T-helper 17 cell (primary cell): ENCODE data around the gene MMP24. TPM values are rescaled to one million over a fixed set of nuclear protein-coding genes. Genes with fewer than 3 reads are reported as not detected.

Experiments used
- ATAC-seq: fragments of 150-1000 bp; cut with Tn5 transposase; 2 replicates; pipeline ENCODE4 v1.10.0; 2021; ENCODE audit warnings: mild to moderate bottlenecking, moderate library complexity
- DNase-seq, 3 donors: peaks; one replicate each; pipeline versions ENCODE4 v3.0.0 to v3.0.0-alpha.2; 2020 to 2021
- H3K9me3 ChIP-seq: one replicate; pipeline ENCODE4 v1.7.0; 2013; ENCODE audit warnings: low read length, mild to moderate bottlenecking; ENCODE audit not compliant: control insufficient read depth, poor library complexity, severe bottlenecking
- H3K27ac Mint-ChIP-seq: one replicate; pipeline ENCODE4 v1.8.0; 2022; ENCODE audit warnings: mild to moderate bottlenecking, moderate library complexity, mixed read lengths
- H3K27me3 Mint-ChIP-seq: one replicate; pipeline ENCODE4 v1.8.0; 2022; ENCODE audit warnings: mixed read lengths
- H3K36me3 Mint-ChIP-seq: one replicate; pipeline ENCODE4 v1.8.0; 2022; ENCODE audit warnings: low read depth, mixed read lengths
- H3K4me1 Mint-ChIP-seq: one replicate; pipeline ENCODE4 v1.8.0; 2022; ENCODE audit warnings: mild to moderate bottlenecking, mixed read lengths
- H3K4me3 Mint-ChIP-seq: one replicate; pipeline ENCODE4 v1.8.0; 2022; ENCODE audit warnings: mild to moderate bottlenecking, moderate library complexity, mixed read lengths
- total RNA-seq, 4 donors: library from RNA in 2 of 4; stranded (reverse) in 2 of 4; gene quantifications; one replicate each; pipeline ENCODE4 v1.2.3 and lab custom pipeline; 2022 to 2026

Gene MMP24
- total RNA-seq, 2 donors from 2014 or later = 0.15 to 0.16 TPM

DNA sequence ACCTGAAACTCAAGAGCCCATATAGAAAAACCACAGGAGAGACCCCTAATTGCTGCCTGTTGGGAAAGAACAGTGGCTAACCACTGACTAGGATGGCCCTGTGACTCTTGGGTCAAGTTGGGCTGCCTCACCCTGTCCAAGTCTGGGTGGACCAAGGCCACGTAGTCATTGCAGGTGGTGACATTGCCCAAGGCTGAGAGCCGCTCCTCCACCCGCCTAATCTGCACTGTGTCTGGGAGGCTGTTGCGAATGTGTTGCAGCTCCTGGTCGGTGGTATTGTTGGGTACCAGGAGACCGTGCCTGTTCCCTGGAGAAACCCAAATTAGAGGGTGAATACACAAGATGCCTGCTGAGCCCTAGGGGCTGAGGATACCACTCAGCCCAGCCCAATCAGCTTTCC, 54.0 kb downstream of the MMP24 start:
- no peaks in the 10 kb centered on the region for H3K9me3 ChIP-seq
- ATAC-seq (no peak), DNase-seq (no peak)
- no peaks in the 10 kb centered on the region for H3K27me3 Mint-ChIP-seq
- peaks cover 5% of the 10 kb centered on the region for H3K36me3 Mint-ChIP-seq
- H3K27ac Mint-ChIP-seq = peak overlapping the region; percentile 32
- no peak overlapping the region for H3K4me3 Mint-ChIP-seq
- peaks cover 31% of the 10 kb centered on the region for H3K4me1 Mint-ChIP-seq

DNA sequence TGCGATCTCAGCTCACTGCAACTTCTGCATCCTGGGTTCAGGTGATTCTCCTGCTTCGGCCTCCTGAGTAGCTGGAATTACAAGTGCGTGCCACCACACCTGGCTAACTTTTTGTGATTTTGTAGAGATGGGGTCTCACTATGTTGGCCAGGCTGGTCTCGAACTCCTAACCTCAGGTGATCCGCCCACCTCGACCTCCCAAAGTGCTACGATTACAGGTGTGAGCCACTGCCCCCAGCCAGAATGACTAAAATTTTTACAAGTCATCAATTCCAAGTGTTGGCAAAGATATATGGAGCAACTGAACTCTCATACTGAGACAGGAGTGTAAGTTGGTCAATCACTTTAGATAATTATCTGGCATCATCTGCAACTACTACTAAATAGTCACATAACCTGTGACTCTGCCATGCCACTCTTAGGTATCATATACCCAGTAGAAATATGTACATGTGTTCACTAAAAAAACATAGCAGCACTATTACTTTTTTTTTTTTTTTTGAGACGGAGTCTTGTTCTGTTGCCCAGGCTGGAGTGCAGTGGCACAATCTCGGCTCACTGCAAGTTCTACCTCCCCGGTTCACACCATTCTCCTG, 55.1 kb downstream of the MMP24 start:
- H3K4me1 Mint-ChIP-seq = peaks cover 31% of the 10 kb centered on the region
- no peaks in the 10 kb centered on the region for H3K27me3 Mint-ChIP-seq
- ATAC-seq = no peak
- no peak for DNase-seq
- no peaks in the 10 kb centered on the region for H3K9me3 ChIP-seq
- no peak overlapping the region for H3K4me3 Mint-ChIP-seq
- no peak overlapping the region for H3K27ac Mint-ChIP-seq
- peaks cover 5% of the 10 kb centered on the region for H3K36me3 Mint-ChIP-seq

DNA sequence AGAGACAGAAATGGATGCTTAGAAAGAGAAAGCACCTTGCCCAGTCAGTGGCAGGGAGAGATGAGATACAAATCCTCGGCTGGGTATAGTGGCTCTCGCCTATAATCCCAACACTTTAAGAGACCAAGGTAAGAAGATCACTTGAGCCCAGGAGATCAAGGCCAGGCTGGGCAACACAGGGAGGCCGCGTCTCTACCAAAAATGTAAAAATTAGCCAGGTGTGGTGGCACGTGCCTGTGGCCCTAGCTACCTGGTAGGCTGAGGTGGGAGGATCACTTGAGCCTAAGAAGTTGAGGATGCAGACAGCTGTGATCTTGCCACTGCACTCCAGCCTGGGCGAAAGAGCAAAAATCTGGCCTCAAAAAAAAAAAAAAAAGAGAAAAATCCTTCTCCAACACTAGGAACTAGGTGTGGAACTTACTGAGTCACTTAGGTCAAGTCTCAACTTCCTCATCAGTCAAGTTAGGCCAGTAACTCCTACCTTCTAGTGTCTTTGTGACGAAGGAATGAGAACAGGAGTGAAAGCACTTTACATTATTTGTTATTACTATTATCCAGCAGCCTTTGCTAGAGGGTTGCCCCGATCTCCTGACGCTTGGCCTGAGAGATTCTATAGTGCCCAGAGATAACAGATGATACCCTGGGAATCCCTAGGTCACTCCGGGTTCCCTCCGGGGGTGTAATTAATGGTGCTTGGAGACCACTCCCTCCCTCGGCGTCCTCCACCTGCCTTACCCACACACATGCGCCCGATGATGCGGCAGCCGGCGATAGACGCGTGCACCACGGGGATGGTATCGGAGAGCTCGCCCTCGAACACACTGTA, 57.2 kb downstream of the MMP24 start:
- no peaks in the 10 kb centered on the region for H3K9me3 ChIP-seq
- peak overlapping the region; percentile 97 for H3K27ac Mint-ChIP-seq
- H3K27me3 Mint-ChIP-seq = no peaks in the 10 kb centered on the region
- H3K36me3 Mint-ChIP-seq = peaks cover 2% of the 10 kb centered on the region
- DNase-seq = no peak
- H3K4me1 Mint-ChIP-seq = peaks cover 22% of the 10 kb centered on the region
- peak overlapping the region; percentile 99 for H3K4me3 Mint-ChIP-seq
- peak; percentile 64 for ATAC-seq

DNA sequence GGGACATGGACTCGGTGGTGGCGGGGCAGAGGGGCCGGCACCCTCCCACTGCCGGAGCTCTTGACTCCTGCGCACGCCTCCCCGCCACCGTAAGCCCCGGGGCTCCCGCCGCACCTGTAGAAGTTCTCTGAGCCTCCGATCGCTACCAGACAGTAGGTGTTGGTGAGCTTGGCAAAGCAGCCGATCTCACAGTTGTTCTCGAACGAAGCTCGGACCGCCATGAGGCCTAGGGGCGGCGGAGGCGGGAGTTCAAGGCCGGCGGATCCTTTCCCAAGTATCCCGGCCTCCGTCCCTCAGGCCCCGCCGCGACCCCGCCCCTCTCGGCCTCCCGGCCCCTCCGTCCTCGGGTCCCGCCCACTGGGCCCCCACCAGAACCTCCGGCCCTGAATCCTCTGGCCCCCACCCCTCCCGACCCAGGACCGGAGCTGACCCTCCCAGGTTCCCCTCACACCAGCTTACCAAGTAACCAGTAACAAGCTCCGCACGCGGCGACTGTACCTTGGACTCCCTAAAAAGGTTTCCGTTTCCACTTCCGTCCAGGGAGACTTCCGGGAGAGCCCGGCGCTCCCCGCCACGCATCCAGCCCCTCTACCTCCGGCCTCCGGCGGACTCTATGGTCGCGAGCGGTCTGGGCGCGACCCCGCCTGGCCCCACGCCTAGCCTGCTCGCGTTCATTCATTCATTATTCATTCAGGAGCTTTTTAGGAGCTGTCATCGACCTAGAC, 57.9 kb downstream of the MMP24 start, which contains the start of gene EIF6:
Gene EIF6 (minus strand): TSS at position 506 of the 725 bp plus-strand sequence. CDS start 285 bp downstream, at position 221.
- peak; percentile 72 for ATAC-seq
- peaks cover 22% of the 10 kb centered on the region for H3K4me1 Mint-ChIP-seq
- peak within 1 kb of the TSS; percentile 97 for H3K27ac Mint-ChIP-seq
- peak; percentile 36 to 43 (median 42) for DNase-seq
- no peaks in the 10 kb centered on the region for H3K9me3 ChIP-seq
- H3K27me3 Mint-ChIP-seq = no peaks in the 10 kb centered on the region
- peaks cover 2% of the 10 kb centered on the region for H3K36me3 Mint-ChIP-seq
- peak within 1 kb of the TSS; percentile 99 for H3K4me3 Mint-ChIP-seq

DNA sequence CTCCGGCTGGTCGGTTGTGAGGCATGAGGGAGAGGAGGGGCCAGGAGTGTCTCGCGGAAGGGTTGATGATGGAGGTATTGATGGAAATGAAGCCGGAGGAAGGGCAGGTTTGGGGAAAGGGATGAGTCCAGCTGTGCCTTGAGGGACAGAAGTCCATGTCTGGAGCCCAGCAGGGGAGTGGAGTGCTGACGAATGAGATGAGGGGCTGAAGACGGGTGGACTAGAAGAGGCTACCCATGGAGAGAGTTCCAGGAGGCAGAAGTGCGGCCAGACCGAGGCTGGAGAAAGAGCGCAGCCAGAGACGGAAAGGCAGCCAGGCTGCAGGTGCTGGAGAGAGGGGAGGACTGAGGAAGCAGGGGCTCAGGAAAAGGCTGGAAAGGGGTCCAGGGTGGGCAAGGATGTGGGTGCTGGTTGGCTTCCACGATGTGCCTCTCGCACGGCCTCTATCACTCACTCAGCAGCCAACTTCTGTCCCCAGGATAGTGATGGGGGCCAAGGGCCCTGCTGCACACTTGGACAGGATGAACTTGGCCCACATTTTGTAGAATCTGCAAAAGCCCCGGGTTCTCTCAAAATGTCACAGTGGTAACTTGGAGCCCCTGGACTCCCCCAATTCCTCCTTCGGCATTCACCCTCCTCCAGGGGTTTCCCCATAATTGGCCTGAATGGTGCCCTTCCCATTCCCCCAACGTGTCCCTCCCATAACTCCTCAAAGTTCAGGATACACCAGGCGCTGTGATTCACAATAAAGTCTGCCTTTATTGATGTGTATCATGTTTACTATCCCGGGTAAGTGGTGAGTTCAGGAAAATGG, 58.7 kb downstream of the MMP24 start:
- Mint-ChIP-seq H3K4me3 (peak overlapping the region; percentile 99), H3K36me3 (peaks cover 2% of the 10 kb centered on the region), H3K27ac (peak overlapping the region; percentile 97), H3K27me3 (no peaks in the 10 kb centered on the region), H3K4me1 (peaks cover 19% of the 10 kb centered on the region)
- DNase-seq = no peak
- H3K9me3 ChIP-seq = no peaks in the 10 kb centered on the region
- no peak for ATAC-seq

DNA sequence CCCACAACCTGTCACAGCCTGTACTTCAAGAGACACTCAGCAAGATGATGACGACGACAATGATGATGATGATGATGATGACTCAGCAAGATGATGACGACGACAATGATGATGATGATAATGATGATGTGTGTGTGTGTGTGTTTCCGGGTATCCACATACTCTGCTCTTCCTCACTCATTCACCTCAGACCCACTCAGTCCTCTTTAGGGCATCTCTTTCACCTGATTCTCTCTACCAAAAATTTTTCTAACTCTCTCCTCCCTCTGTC, 59.3 kb downstream of the MMP24 start:
- H3K27ac Mint-ChIP-seq = peak overlapping the region; percentile 97
- peaks cover 17% of the 10 kb centered on the region for H3K4me1 Mint-ChIP-seq
- H3K27me3 Mint-ChIP-seq = no peaks in the 10 kb centered on the region
- peak overlapping the region; percentile 99 for H3K4me3 Mint-ChIP-seq
- DNase-seq (no peak), ATAC-seq (no peak)
- H3K9me3 ChIP-seq = no peaks in the 10 kb centered on the region
- peaks cover 2% of the 10 kb centered on the region for H3K36me3 Mint-ChIP-seq

DNA sequence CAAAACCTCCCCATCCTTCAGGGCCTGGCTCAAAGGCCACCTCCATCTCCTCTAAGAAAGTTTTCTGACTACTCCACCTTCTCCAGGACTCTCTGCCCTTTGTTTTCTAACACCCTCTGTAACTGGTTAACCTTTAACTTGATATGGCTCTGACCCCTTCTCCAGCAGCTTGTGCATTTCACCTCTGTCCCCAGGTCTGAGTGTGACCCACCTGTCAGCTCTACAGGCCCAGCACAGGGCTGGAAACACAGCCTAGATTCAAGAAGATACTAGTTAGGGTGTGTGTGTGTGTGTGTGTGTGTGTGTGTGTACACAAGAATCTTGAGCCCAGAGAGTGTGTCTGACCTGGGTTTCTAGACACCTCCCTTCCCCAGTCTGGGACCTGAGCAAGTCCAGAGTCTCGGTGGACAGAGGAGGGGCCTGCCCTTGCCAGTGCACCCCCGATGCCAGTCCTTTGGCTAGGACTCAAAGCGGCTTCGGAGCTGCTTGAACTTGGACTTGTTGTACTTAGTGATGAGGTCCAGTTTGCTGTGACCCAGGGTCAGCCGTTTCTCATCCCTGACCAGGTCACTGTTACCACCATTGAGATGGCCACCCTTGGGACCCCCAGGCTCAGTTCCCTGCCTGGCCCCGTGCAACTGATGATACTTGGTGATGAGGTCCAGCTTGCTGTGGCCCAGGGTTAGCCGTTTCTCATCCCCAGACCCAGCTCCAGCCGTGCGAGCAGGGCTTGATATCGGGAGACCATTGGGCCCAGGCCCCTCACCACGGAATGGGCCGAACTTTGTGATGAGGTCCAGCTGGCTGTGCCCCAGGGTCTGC, 59.8 kb downstream of the MMP24 start:
- peak overlapping the region; percentile 97 for H3K27ac Mint-ChIP-seq
- H3K27me3 Mint-ChIP-seq = peaks cover 5% of the 10 kb centered on the region
- ATAC-seq (no peak), DNase-seq (no peak)
- H3K9me3 ChIP-seq = no peaks in the 10 kb centered on the region
- H3K36me3 Mint-ChIP-seq = peaks cover 2% of the 10 kb centered on the region
- H3K4me1 Mint-ChIP-seq = peaks cover 17% of the 10 kb centered on the region
- peak overlapping the region; percentile 99 for H3K4me3 Mint-ChIP-seq

DNA sequence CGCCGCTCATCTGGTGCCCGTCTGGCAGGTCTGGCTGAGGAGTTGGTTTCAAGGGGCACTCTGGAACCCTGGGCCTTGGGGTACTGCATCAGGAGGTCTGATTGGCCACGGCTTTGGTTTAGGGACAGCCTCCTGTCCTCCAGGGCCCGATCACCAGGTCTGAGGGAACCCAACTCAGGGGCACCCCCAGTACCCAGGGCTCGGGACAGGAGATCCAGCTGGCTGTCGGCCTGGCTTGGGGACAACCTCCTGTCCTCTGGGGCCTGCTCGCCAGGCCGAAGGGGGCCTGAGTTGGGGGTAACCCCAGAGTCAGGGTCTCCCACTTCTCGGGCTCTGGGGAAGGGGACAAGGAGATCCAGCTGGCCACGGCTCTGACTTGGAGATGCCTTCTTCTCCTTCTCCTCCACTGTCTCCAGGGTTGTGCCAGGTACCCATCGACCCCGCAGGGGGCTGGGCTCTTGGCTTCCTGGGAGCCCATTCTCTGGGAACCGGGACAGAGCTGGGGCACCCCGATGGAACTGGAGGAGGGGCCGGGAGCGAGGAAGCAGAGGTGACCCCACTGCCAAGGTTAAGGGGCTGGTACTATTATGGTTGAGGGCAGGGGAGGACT, 60.5 kb downstream of the MMP24 start:
- DNase-seq (no peak), ATAC-seq (no peak)
- H3K27me3 Mint-ChIP-seq = peaks cover 5% of the 10 kb centered on the region
- no peak overlapping the region for H3K4me3 Mint-ChIP-seq
- H3K27ac Mint-ChIP-seq = no peak overlapping the region
- peaks cover 17% of the 10 kb centered on the region for H3K4me1 Mint-ChIP-seq
- H3K36me3 Mint-ChIP-seq = peaks cover 2% of the 10 kb centered on the region
- no peaks in the 10 kb centered on the region for H3K9me3 ChIP-seq

DNA sequence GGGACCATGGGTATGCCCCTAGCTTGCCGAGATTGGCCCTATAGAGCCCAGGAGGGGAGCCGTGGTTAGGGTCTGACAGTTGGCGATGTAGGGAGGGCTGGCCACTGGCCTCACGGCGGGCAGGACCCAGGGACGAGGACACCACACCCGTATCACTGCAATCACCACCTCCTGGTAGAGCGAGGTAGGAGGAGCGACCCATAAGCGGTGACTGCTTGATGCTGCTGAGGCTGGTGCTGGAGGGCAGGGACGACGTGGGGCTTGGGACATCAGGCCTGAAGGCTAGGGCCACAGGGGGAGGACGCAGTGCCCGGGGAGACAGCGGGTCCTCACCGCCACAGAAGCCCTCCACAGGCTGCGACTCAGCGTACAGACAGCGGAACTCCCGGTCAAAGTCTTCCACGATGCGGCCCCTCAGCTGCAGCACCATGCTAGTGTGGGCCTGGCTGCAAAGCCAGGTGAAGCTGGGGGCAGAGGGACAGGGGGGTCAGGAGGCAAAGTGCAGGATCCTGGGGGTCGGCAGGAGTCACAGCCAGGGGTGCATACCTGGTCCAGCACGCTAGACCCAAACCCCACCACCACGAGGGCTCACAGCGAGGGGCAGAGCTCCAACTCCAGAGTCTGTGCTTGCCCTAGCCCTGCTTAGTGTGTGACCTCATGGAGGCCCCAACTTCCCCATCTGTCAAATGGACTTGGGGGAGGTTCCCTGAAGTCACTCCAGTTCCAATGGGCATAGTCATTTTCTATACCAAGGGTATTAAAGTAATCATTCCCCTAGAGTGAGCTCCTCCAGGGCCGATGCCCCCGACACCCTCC, 61.2 kb downstream of the MMP24 start:
- no peaks in the 10 kb centered on the region for H3K9me3 ChIP-seq
- H3K4me3 Mint-ChIP-seq = no peak overlapping the region
- peaks cover 9% of the 10 kb centered on the region for H3K27me3 Mint-ChIP-seq
- peaks cover 2% of the 10 kb centered on the region for H3K36me3 Mint-ChIP-seq
- ATAC-seq (no peak), DNase-seq (no peak)
- no peak overlapping the region for H3K27ac Mint-ChIP-seq
- peaks cover 14% of the 10 kb centered on the region for H3K4me1 Mint-ChIP-seq

DNA sequence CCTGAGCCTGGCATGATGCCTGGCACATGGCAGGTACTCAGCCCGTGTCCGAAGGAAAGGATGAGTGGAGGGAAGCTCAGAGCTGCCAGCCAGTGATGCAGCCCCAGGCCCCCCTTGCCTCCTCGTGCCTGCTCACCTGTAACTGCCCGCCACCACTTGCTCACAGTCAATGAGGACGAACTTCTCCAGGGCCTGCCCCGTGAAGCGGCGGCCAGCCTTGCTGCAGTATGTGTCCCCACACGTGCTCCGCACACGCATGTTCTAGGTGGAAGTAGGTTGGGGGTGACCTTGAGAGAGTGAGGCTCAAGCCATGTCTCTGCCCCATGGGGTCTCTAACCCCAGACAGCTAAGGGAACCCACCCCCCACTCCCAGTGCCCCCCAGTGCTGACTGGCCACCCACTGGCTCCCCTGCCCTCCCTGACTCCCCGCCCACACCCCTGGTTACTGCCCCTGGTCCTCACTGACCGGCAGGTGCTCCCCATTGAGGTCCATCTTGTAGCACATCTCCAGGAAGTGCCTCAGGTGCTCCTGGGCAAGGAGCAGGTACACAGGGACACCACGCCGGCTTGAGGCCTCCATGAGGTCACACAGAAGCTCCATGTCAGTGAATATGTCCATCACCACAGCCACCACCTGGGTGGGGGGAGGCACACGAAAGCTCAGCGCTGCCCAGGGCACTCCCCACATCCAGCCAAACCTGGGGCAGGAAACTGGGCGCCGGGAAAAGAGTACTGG, 62.0 kb downstream of the MMP24 start:
- H3K27ac Mint-ChIP-seq = no peak overlapping the region
- H3K36me3 Mint-ChIP-seq = peaks cover 2% of the 10 kb centered on the region
- no peak overlapping the region for H3K4me3 Mint-ChIP-seq
- no peaks in the 10 kb centered on the region for H3K9me3 ChIP-seq
- ATAC-seq (no peak), DNase-seq (no peak)
- H3K27me3 Mint-ChIP-seq = peaks cover 17% of the 10 kb centered on the region
- peaks cover 11% of the 10 kb centered on the region for H3K4me1 Mint-ChIP-seq
